IMR-90 (cell line): ENCODE results near the gene CDCA4.

Experiments used
- MAFK ChIP-seq: IDR thresholded peaks from 2 replicates; pipeline ENCODE4 v1.6.1; 2012; ENCODE audit warnings: low read depth, low read length, improper control_type of control experiment
- MXI1 ChIP-seq: IDR thresholded peaks from 2 replicates; pipeline ENCODE4 v1.6.1; 2012; ENCODE audit warnings: low read depth, mild to moderate bottlenecking, low read length, moderate library complexity, borderline replicate concordance
- POLR2A ChIP-seq: IDR thresholded peaks from 2 replicates; pipeline ENCODE4 v1.6.1; 2012; ENCODE audit warnings: mild to moderate bottlenecking, low read depth, low read length
- RAD21 ChIP-seq: IDR thresholded peaks from 2 replicates; pipeline ENCODE4 v1.6.1; 2012; ENCODE audit warnings: low read length, improper control_type of control experiment
- TF ChIP-seq, protein P1 (sequence below): conservative IDR thresholded peaks from 2 replicates; pipeline ENCODE4 v1.5.1; 2012; ENCODE audit warnings: mild to moderate bottlenecking, low read depth, low read length, improper control_type of control experiment
- TF ChIP-seq, protein P2 (sequence below): fragments of 150-350 bp; IDR thresholded peaks from 2 replicates; pipeline ENCODE4 v1.6.1; 2016; ENCODE audit warnings: low read depth, mild to moderate bottlenecking, low read length, moderate library complexity, borderline replicate concordance
- TF ChIP-seq, protein P3 (sequence below): fragments of 150-350 bp; IDR thresholded peaks from 2 replicates; pipeline ENCODE4 v1.6.1; 2017; ENCODE audit warnings: mild to moderate bottlenecking, antibody characterized with exemption, low read length, low read depth

DNA sequence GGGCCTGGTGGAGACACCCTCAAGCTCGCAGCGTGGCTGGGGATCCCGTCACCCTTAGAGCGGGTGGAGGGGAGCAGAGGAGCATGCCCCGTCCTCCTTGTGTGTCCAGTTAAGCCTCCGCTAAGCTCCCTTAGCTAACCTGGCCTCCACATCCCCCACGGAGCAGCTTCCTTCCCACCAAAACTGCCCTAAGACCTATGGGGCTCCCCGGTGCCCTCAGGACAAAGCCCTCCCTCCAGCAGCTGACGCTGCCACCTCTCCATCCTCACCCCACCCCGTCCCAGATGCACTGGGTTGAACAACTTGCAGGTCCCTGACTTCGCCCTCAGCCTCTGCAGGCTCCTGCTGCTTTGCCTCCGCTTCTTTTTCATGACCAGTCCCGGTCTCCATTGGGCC, 46.7 kb downstream of the CDCA4 start:
- TF ChIP-seq, protein P1, sequence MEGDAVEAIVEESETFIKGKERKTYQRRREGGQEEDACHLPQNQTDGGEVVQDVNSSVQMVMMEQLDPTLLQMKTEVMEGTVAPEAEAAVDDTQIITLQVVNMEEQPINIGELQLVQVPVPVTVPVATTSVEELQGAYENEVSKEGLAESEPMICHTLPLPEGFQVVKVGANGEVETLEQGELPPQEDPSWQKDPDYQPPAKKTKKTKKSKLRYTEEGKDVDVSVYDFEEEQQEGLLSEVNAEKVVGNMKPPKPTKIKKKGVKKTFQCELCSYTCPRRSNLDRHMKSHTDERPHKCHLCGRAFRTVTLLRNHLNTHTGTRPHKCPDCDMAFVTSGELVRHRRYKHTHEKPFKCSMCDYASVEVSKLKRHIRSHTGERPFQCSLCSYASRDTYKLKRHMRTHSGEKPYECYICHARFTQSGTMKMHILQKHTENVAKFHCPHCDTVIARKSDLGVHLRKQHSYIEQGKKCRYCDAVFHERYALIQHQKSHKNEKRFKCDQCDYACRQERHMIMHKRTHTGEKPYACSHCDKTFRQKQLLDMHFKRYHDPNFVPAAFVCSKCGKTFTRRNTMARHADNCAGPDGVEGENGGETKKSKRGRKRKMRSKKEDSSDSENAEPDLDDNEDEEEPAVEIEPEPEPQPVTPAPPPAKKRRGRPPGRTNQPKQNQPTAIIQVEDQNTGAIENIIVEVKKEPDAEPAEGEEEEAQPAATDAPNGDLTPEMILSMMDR, result no peak
- no peak for TF ChIP-seq POLR2A
- TF ChIP-seq, protein P2, sequence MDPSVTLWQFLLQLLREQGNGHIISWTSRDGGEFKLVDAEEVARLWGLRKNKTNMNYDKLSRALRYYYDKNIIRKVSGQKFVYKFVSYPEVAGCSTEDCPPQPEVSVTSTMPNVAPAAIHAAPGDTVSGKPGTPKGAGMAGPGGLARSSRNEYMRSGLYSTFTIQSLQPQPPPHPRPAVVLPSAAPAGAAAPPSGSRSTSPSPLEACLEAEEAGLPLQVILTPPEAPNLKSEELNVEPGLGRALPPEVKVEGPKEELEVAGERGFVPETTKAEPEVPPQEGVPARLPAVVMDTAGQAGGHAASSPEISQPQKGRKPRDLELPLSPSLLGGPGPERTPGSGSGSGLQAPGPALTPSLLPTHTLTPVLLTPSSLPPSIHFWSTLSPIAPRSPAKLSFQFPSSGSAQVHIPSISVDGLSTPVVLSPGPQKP, result no peak
- TF ChIP-seq RAD21, result no peak
- TF ChIP-seq MAFK, result no peak
- TF ChIP-seq MXI1, result no peak
- TF ChIP-seq, protein P3, sequence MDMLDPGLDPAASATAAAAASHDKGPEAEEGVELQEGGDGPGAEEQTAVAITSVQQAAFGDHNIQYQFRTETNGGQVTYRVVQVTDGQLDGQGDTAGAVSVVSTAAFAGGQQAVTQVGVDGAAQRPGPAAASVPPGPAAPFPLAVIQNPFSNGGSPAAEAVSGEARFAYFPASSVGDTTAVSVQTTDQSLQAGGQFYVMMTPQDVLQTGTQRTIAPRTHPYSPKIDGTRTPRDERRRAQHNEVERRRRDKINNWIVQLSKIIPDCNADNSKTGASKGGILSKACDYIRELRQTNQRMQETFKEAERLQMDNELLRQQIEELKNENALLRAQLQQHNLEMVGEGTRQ, result no peak
